ENCODE results near the gene RFC2. TPM values are rescaled to one million over a fixed set of nuclear protein-coding genes. Genes with fewer than 3 reads are reported as not detected.

Gene RFC2
- total and polyA plus RNA-seq, 2 donors (not counting 1 experiment from before 2014, with no cell fraction given) = 9.9 to 19.6 TPM

DNA sequence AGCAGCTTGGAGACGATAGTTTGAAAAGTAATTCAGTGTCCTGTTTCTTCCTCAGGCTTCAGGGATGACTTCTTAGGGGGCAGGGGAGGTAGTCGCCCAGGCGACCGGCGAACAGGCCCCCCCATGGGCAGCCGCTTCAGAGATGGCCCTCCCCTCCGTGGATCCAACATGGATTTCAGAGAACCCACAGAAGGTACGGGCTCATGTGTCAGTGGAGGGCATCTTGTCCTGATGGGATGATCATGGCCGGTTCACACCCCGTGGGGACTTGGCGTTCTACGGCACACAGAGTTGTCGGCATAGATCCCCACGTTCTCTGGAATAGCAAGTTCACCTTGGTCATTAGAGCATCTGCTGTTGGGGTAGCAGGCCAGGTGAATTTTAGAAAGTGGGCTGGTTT, 59.5 kb downstream of the RFC2 start:
- Histone ChIP-seq H3K9me3 (ENCODE audit: control insufficient read depth, insufficient read depth, low read depth, low read length) (no peaks in the 10 kb centered on the region), H3K79me2 (ENCODE audit: control insufficient read depth, insufficient read depth, low read length) (peaks cover 13% of the 10 kb centered on the region), H3K27ac (ENCODE audit: insufficient read depth, low read length) (no peak overlapping the region), H3K9ac (ENCODE audit: insufficient read depth, low read length) (no peak overlapping the region), H3K4me1 (ENCODE audit: control insufficient read depth, extremely low read depth, insufficient read depth, low read length) (no peaks in the 10 kb centered on the region), H4K20me1 (ENCODE audit: control insufficient read depth, extremely low read depth, insufficient read depth, low read length) (no peaks in the 10 kb centered on the region), H3K4me2 (ENCODE audit: extremely low read depth, insufficient read depth, low read length) (no peak overlapping the region), H3K4me3 (replicated peaks in 1 of 4; ENCODE audit: control extremely low read depth in 1 of 4, insufficient read depth in 1 of 4, low read depth in 3 of 4, low read length in 4 of 4) (no peak overlapping the region), H2AFZ (ENCODE audit: low read length) (no peak overlapping the region), H3K27me3 (ENCODE audit: control insufficient read depth, insufficient read depth, low read length) (no peaks in the 10 kb centered on the region), H3K36me3 (ENCODE audit: control insufficient read depth, insufficient read depth, low read length) (peaks cover 29% of the 10 kb centered on the region)
- DNase-seq (ENCODE audit: low read depth in 2 of 2) = no peak
- no peak for TF ChIP-seq EZH2 (IDR thresholded peaks at IDR 0.05; ENCODE audit: low read length, missing control alignments)
- TF ChIP-seq, protein P1, sequence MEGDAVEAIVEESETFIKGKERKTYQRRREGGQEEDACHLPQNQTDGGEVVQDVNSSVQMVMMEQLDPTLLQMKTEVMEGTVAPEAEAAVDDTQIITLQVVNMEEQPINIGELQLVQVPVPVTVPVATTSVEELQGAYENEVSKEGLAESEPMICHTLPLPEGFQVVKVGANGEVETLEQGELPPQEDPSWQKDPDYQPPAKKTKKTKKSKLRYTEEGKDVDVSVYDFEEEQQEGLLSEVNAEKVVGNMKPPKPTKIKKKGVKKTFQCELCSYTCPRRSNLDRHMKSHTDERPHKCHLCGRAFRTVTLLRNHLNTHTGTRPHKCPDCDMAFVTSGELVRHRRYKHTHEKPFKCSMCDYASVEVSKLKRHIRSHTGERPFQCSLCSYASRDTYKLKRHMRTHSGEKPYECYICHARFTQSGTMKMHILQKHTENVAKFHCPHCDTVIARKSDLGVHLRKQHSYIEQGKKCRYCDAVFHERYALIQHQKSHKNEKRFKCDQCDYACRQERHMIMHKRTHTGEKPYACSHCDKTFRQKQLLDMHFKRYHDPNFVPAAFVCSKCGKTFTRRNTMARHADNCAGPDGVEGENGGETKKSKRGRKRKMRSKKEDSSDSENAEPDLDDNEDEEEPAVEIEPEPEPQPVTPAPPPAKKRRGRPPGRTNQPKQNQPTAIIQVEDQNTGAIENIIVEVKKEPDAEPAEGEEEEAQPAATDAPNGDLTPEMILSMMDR (conservative IDR thresholded peaks at IDR 0.05 in 1 of 2, IDR thresholded peaks at IDR 0.05 in 1 of 2; ENCODE audit: low read depth in 1 of 2, low read length in 2 of 2) = no peak

DNA sequence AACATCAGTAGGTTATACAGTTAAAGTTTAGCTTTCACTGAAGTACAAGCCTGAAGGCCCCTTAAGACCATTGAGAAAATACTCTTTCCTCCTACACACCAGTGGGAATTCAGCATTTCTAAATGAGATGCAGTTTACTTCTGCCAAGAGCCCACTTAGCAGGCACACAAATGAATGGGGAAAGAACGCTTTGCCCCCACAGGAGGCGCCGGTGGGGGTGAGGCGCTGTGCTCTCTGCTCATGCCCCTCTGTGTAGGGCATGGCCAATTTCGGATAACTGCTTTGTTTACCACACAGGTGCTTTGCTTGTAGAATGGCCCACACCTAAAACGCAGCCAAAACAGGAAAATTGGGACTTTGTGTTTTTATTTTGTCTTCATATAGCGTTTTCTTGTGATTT, 60.3 kb downstream of the RFC2 start:
- no peak for DNase-seq (ENCODE audit: low read depth in 2 of 2)
- H3K4me2 ChIP-seq (ENCODE audit: extremely low read depth, insufficient read depth, low read length) = no peak overlapping the region
- TF ChIP-seq, protein P1 (conservative IDR thresholded peaks at IDR 0.05 in 1 of 2, IDR thresholded peaks at IDR 0.05 in 1 of 2; ENCODE audit: low read depth in 1 of 2, low read length in 2 of 2) = no peak
- TF ChIP-seq EZH2 (IDR thresholded peaks at IDR 0.05; ENCODE audit: low read length, missing control alignments) = no peak
- H3K4me3 ChIP-seq (replicated peaks in 1 of 4; ENCODE audit: control extremely low read depth in 1 of 4, insufficient read depth in 1 of 4, low read depth in 3 of 4, low read length in 4 of 4) = no peak overlapping the region
- no peak overlapping the region for H2AFZ ChIP-seq (ENCODE audit: low read length)
- H4K20me1 ChIP-seq (ENCODE audit: control insufficient read depth, extremely low read depth, insufficient read depth, low read length) = no peaks in the 10 kb centered on the region
- H3K27ac ChIP-seq (ENCODE audit: insufficient read depth, low read length) = no peak overlapping the region
- peaks cover 29% of the 10 kb centered on the region for H3K36me3 ChIP-seq (ENCODE audit: control insufficient read depth, insufficient read depth, low read length)
- H3K27me3 ChIP-seq (ENCODE audit: control insufficient read depth, insufficient read depth, low read length) = no peaks in the 10 kb centered on the region
- no peaks in the 10 kb centered on the region for H3K4me1 ChIP-seq (ENCODE audit: control insufficient read depth, extremely low read depth, insufficient read depth, low read length)
- H3K9me3 ChIP-seq (ENCODE audit: control insufficient read depth, insufficient read depth, low read depth, low read length) = no peaks in the 10 kb centered on the region
- H3K9ac ChIP-seq (ENCODE audit: insufficient read depth, low read length) = no peak overlapping the region
- H3K79me2 ChIP-seq (ENCODE audit: control insufficient read depth, insufficient read depth, low read length) = peaks cover 20% of the 10 kb centered on the region

DNA sequence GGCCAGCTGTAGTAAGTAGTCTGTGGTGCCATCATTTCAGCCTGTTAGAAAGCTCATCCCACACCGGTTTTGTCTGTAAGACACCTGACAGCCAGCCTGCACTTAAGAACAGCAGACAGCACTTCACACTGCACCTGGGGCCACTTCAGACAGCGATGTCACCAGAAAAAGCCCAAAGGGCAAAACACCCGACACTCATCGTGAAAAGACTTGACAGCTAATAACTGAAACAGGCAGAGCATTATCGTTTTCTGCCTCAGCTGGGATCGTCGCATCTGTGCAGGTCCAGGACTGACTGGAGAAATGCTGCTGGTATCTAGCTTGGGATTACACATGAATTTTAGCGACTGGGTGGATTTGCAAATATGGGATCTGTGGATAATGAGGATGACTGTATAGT, 61.1 kb downstream of the RFC2 start:
- TF ChIP-seq EZH2 (IDR thresholded peaks at IDR 0.05; ENCODE audit: low read length, missing control alignments) = no peak
- TF ChIP-seq, protein P1 (conservative IDR thresholded peaks at IDR 0.05 in 1 of 2, IDR thresholded peaks at IDR 0.05 in 1 of 2; ENCODE audit: low read depth in 1 of 2, low read length in 2 of 2) = no peak
- Histone ChIP-seq H3K79me2 (ENCODE audit: control insufficient read depth, insufficient read depth, low read length) (peaks cover 29% of the 10 kb centered on the region), H4K20me1 (ENCODE audit: control insufficient read depth, extremely low read depth, insufficient read depth, low read length) (no peaks in the 10 kb centered on the region), H3K9ac (ENCODE audit: insufficient read depth, low read length) (no peak overlapping the region), H3K4me1 (ENCODE audit: control insufficient read depth, extremely low read depth, insufficient read depth, low read length) (peaks cover 4% of the 10 kb centered on the region), H3K9me3 (ENCODE audit: control insufficient read depth, insufficient read depth, low read depth, low read length) (no peaks in the 10 kb centered on the region), H3K36me3 (ENCODE audit: control insufficient read depth, insufficient read depth, low read length) (peaks cover 29% of the 10 kb centered on the region), H3K27ac (ENCODE audit: insufficient read depth, low read length) (no peak overlapping the region), H3K27me3 (ENCODE audit: control insufficient read depth, insufficient read depth, low read length) (no peaks in the 10 kb centered on the region), H3K4me2 (ENCODE audit: extremely low read depth, insufficient read depth, low read length) (no peak overlapping the region), H2AFZ (ENCODE audit: low read length) (no peak overlapping the region), H3K4me3 (replicated peaks in 1 of 4; ENCODE audit: control extremely low read depth in 1 of 4, insufficient read depth in 1 of 4, low read depth in 3 of 4, low read length in 4 of 4) (no peak overlapping the region)
- DNase-seq (ENCODE audit: low read depth in 2 of 2) = no peak
